PC-3 (cell line): Measurements from ENCODE around the gene CDC37L1. TPM values are rescaled to one million over a fixed set of nuclear protein-coding genes. Genes with fewer than 3 reads are reported as not detected.

Experiments used
- ATAC-seq: fragments of 200-7000 bp; cut with Tn5 transposase; 2 replicates; pipeline ENCODE4 v1.9.1; 2020; ENCODE audit warnings: mild to moderate bottlenecking, moderate library complexity
- BruUV-seq: library from RNA; stranded (reverse); fragments of 400-500 nt; replicated peaks from 2 replicates; lab custom pipeline; 2021; lab: Mats Ljungman, UMichigan
- CTCF ChIA-PET: fragments of 300-600 bp; sonication (Branson Sonifier 250); formaldehyde crosslinking; loops from one replicate; lab custom pipeline; 2022; ENCODE audit warnings: antibody characterized with exemption; lab: Charles Lee
- POLR2A ChIA-PET: fragments of 300-600 bp; sonication (Branson Sonifier 250); formaldehyde crosslinking; loops from one replicate; lab custom pipeline; 2022; ENCODE audit warnings: antibody characterized with exemption; ENCODE audit not compliant: unreplicated experiment; lab: Charles Lee
- DNase-seq: peaks from one replicate; pipeline ENCODE4 v3.0.0-alpha.2; 2015
- H2AFZ ChIP-seq: fragments of 300-600 bp; sonication (generic); 2 replicates; pipeline ENCODE4 v1.6.0; 2016; ENCODE audit warnings: antibody characterized with exemption, low read length
- H3F3A ChIP-seq: fragments of 300-600 bp; sonication (generic); one replicate; pipeline ENCODE4 v1.6.0; 2017; ENCODE audit warnings: antibody characterized with exemption, low read length, control low read depth, mild to moderate bottlenecking; ENCODE audit not compliant: unreplicated experiment
- H3K27ac ChIP-seq: fragments of 300-600 bp; sonication (generic); 2 replicates; pipeline ENCODE4 v1.5.1; 2016; ENCODE audit warnings: mild to moderate bottlenecking, low read length
- H3K27me3 ChIP-seq: fragments of 300-600 bp; sonication (generic); 2 replicates; pipeline ENCODE4 v1.6.1; 2016; ENCODE audit warnings: low read length, mixed read lengths
- H3K36me3 ChIP-seq: fragments of 300-600 bp; sonication (generic); 2 replicates; pipeline ENCODE4 v1.6.1; 2016; ENCODE audit warnings: low read depth, mixed run types, low read length, mixed read lengths
- H3K4me1 ChIP-seq: fragments of 300-600 bp; sonication (generic); 2 replicates; pipeline ENCODE4 v1.5.1; 2016; ENCODE audit warnings: low read length; ENCODE audit not compliant: insufficient read depth
- H3K4me2 ChIP-seq: fragments of 300-600 bp; sonication (generic); 2 replicates; pipeline ENCODE4 v1.6.0; 2016; ENCODE audit warnings: low read length
- H3K4me3 ChIP-seq: fragments of 300-600 bp; sonication (generic); 2 replicates; pipeline ENCODE4 v1.5.1; 2016; ENCODE audit warnings: mild to moderate bottlenecking, low read length, mixed read lengths
- H3K79me2 ChIP-seq: fragments of 300-600 bp; sonication (generic); 2 replicates; pipeline ENCODE4 v1.6.1; 2017; ENCODE audit warnings: low read length, mixed read lengths
- H3K9ac ChIP-seq: fragments of 300-600 bp; sonication (generic); 2 replicates; pipeline ENCODE4 v1.6.0; 2016; ENCODE audit warnings: mild to moderate bottlenecking, low read length
- H3K9me2 ChIP-seq: fragments of 300-600 bp; sonication (generic); replicated peaks from 2 replicates; pipeline ENCODE4 v1.6.1; 2016; ENCODE audit warnings: mixed run types, low read length, mixed read lengths
- H3K9me3 ChIP-seq: fragments of 300-600 bp; sonication (generic); 2 replicates; pipeline ENCODE4 v1.6.1; 2016; ENCODE audit warnings: low read length, mixed read lengths
- H4K20me1 ChIP-seq: fragments of 300-600 bp; sonication (generic); 2 replicates; pipeline ENCODE4 v1.6.1; 2016; ENCODE audit warnings: low read length, mixed read lengths
- EZH2 ChIP-seq: fragments of 300-600 bp; sonication (generic); IDR thresholded peaks from one replicate; pipeline ENCODE4 v1.6.1; 2017; ENCODE audit warnings: antibody characterized with exemption, mild to moderate bottlenecking, low read length; ENCODE audit not compliant: unreplicated experiment
- EZH2phosphoT487 ChIP-seq: fragments of 300-600 bp; sonication (generic); IDR thresholded peaks from 2 replicates; pipeline ENCODE4 v1.6.1; 2018; ENCODE audit warnings: mild to moderate bottlenecking, antibody characterized with exemption, low read length, borderline replicate concordance
- intact Hi-C: fragments of 100-400 bp; cut with micrococcal nuclease; formaldehyde crosslinking; loops from 2 replicates; pipeline ENCODE4 v1.9.0; 2023
- total RNA-seq: library from RNA; depleted of rRNA; stranded (reverse); fragments of >200 nt; gene quantifications from 2 replicates; pipeline ENCODE4 v1.2.3, GENCODE V29; 2014
- TF ChIP-seq, protein P1 (sequence below): fragments of 300-600 bp; sonication (generic); conservative IDR thresholded peaks from 2 replicates; pipeline ENCODE4 v1.5.1; 2017; ENCODE audit warnings: antibody characterized with exemption, low read depth, mild to moderate bottlenecking, low read length

The CDC37L1 gene
- total RNA-seq, 1 experiment from 2014 or later, result 5.1 TPM

DNA sequence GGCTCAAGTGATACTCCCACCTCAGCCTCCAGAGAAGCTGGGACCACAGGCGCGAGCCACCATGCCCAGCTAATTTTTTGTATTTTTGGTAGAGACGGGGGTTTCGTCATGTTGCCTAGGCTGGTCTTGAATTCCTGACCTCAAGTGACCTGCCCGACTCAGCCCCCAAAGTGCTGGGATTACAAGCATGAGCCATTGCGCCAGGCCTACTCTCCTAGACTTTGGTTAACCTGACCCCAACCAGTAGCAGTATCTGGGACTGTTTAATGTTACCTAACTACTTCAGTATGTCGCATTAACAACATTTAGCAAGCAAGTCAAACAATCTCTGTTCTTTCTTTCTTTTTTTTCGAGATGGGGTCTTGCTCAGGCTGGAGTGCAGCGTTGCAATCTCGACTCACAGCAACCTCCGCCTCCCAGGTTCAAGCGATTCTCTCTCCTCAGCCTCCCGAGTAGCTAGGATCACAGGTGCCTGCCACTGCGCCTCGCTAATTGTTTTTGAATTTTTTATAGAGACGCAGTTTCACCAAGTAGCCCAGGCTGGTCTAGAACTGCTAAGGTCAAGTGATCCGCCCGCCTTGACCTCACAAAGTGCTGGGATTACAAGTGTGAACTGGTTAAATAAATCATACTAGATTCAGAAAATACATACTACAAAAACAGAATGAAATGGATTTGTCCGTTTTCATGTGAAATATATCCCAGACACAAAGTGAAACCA lies 59.7 kb downstream of the CDC37L1 start:
- intact Hi-C loops, result no loop called here
- ChIA-PET CTCF (interaction anchor here (0.6 kb wide), 1 partner anchor 55 kb away, joined by 3 read pairs; no protein-coding TSS in a partner anchor), POLR2A (no interaction called here)
- Histone ChIP-seq H3K9me2 (no peaks in the 10 kb centered on the region), H4K20me1 (no peaks in the 10 kb centered on the region), H3K27ac (peak overlapping the region; percentile 56; the same call in 1 of the 2 replicates), H3K4me1 (peaks cover 15% of the 10 kb centered on the region; the same call in 1 of the 2 replicates), H3F3A (no peaks in the 10 kb centered on the region), H2AFZ (peak overlapping the region; percentile 92; the same call in 1 of the 2 replicates), H3K9ac (peak overlapping the region; percentile 86), H3K4me2 (peak overlapping the region; percentile 99), H3K27me3 (no peaks in the 10 kb centered on the region), H3K9me3 (no peaks in the 10 kb centered on the region), H3K36me3 (no peaks in the 10 kb centered on the region), H3K79me2 (peaks cover 58% of the 10 kb centered on the region), H3K4me3 (peak overlapping the region; percentile 96)
- DNase-seq (no peak), ATAC-seq (no peak)
- BruUV-seq, result no TSS peak
- TF ChIP-seq EZH2 (no peak), EZH2phosphoT487 (no peak)
- TF ChIP-seq, protein P1, sequence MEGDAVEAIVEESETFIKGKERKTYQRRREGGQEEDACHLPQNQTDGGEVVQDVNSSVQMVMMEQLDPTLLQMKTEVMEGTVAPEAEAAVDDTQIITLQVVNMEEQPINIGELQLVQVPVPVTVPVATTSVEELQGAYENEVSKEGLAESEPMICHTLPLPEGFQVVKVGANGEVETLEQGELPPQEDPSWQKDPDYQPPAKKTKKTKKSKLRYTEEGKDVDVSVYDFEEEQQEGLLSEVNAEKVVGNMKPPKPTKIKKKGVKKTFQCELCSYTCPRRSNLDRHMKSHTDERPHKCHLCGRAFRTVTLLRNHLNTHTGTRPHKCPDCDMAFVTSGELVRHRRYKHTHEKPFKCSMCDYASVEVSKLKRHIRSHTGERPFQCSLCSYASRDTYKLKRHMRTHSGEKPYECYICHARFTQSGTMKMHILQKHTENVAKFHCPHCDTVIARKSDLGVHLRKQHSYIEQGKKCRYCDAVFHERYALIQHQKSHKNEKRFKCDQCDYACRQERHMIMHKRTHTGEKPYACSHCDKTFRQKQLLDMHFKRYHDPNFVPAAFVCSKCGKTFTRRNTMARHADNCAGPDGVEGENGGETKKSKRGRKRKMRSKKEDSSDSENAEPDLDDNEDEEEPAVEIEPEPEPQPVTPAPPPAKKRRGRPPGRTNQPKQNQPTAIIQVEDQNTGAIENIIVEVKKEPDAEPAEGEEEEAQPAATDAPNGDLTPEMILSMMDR, result no peak

DNA sequence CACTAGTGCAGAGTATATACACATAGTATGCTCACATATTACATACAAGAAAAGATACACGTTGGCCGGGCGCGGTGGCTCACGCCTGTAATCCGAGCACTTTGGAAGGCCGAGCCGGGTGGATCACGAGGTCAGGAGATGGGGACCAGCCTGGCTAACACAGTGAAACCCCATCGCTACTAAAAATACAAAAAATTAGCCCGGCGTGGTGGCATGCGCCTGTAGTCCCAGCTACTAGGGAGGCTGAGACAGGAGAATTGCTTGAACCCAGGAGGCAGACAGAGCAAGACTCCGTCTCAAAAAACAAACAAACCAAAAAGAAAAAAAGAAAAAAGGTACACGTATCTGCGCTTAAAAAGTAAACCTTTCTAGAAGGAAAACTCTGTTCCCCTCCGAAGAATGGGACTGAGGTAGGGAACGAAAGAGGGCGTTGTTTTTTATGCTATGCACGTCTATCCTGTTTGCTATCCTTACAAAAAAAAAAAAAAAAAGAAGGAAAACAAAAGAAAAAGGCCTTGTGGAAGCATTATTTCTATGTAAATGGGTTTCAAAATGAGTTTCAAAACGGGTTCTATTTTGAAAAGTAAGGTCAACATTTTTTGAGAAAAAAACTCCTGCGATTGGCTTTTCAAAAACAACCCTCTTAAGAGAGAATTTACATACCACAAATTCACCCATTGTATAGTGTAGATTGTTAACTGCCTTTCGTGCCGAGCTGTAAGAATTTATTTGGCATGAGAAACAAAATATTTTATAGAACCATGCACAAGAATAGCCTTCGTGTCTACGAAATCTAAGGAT lies 60.4 kb downstream of the CDC37L1 start:
- peak overlapping the region; percentile 92 for H2AFZ ChIP-seq
- peaks cover 50% of the 10 kb centered on the region for H3K79me2 ChIP-seq

More for the DNA sequence above, 60.4 kb downstream of the CDC37L1 start:
- no peaks in the 10 kb centered on the region for H3K9me2 ChIP-seq
- DNase-seq, result peak; percentile 4
- no peaks in the 10 kb centered on the region for H4K20me1 ChIP-seq
- H3K4me2 ChIP-seq, result peak overlapping the region; percentile 99
- H3K9me3 ChIP-seq, result no peaks in the 10 kb centered on the region
- CTCF ChIA-PET, result interaction anchor here (0.6 kb wide), 1 partner anchor 54 kb away, joined by 3 read pairs; no protein-coding TSS in a partner anchor
- H3K9ac ChIP-seq, result peak overlapping the region; percentile 86
- peaks cover 15% of the 10 kb centered on the region; the same call in 1 of the 2 replicates for H3K4me1 ChIP-seq
- TSS peak; percentile 58 for BruUV-seq
- peak overlapping the region; percentile 96 for H3K4me3 ChIP-seq
- H3K27me3 ChIP-seq, result no peaks in the 10 kb centered on the region
- POLR2A ChIA-PET, result no interaction called here
- intact Hi-C loops, result loop anchor here (2.0 to 5.0 kb wide), 2 partner anchors 61 to 77 kb away; partner anchors contain the start of genes CDC37L1 and PLPP6
- ATAC-seq, result no peak
- TF ChIP-seq, protein P1, result 0 out of 2 replicates have a peak, but pooled peaks have one; percentile 22
- TF ChIP-seq EZH2phosphoT487 (no peak), EZH2 (no peak)
- no peaks in the 10 kb centered on the region for H3F3A ChIP-seq
- H3K36me3 ChIP-seq, result no peaks in the 10 kb centered on the region
- peak overlapping the region; percentile 56 for H3K27ac ChIP-seq
